ENCODE measurements around the gene STK35.

DNA sequence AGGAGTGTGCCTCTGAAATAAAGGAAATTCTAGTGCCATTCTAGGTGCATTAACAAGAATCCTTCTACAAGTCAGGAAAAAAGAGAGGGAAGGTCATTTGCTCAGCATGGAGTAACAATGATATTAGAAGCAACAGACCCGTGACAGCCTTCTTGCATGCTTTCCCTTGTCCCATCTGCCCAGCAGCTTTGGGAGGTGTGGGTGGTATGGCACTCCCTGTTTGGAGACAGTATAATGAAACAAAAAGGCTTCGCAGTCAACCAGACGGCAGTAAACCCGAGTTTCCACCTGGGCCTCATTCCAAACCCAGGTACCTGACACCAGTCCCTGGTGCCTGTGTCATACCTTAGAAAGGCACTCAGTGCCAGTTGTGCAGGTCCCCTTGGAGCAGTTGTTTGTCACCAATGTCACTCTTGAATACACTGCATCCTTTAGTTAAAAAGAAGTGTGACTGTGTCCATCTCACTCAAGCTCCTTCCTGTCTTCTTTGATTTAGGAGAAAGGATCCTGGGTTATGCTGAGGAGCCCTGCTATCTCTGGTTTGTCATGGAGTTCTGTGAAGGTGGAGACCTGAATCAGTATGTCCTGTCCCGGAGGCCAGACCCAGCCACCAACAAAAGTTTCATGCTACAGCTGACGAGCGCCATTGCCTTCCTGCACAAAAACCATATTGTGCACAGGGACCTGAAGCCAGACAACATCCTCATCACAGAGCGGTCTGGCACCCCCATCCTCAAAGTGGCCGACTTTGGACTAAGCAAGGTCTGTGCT is 14.7 kb downstream of the STK35 start:
- TF ChIP-seq POLR2A (IDR thresholded peaks at IDR 0.05; ENCODE audit: low read length) (no peak), GATA1 (IDR thresholded peaks at IDR 0.05; ENCODE audit: low read depth, low read length) (no peak)

Measured in erythroblast (primary cell).